NCI-H748 treated with DMSO at 0.1 percent for 48 hours (cell line): ENCODE results near the gene SERPINB5.

Experiments used
- DNase-seq: peaks from one replicate; lab custom pipeline; 2025; lab: John Stamatoyannopoulos, UW

Gene SERPINB5

GRCh38 chr18:63528863-63529492, 52.2 kb downstream of the SERPINB5 start:
- no peak for DNase-seq

GRCh38 chr18:63532471-63532870, 55.7 kb downstream of the SERPINB5 start:
- no peak for DNase-seq

- no peak for DNase-seq
These were observed 57.9 kb downstream of the SERPINB5 start for GRCh38 chr18:63534615-63535014.

DNA sequence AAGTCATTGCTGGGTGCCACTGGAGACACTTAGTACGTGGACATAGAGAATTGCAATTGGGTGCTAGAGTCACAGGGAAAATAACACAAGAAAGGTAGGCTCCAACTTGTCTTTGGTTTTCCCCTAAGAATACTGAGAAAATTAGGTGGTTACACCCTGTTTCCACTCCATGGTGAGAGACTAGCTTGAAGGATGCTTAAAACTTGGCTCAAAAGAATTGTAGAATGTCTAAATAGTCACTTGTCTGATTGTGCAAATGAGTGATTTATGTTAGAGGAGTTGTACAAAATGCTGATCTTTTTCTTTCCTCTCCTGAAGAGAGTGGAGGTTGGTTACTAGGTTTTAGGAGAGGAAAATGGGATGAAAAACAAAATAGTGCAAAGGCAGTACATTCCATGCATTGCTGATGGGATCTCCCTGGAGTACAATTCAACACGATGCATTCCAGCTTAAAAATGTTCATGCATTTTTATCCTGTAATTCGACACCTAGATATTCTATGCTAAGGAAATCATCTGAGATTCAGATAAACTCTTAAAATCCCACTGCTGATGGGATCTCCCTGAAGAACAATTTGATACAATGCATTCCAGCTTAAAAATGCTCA, 63.2 kb downstream of the SERPINB5 start:
- DNase-seq = no peak

GRCh38 chr18:63542069-63542468, 65.3 kb downstream of the SERPINB5 start, which contains the start of gene SERPINB12:
Gene SERPINB12 (plus strand): TSS chr18:63542369. CDS start chr18:63556160, 13,791 bp downstream.
- DNase-seq = no peak

DNA sequence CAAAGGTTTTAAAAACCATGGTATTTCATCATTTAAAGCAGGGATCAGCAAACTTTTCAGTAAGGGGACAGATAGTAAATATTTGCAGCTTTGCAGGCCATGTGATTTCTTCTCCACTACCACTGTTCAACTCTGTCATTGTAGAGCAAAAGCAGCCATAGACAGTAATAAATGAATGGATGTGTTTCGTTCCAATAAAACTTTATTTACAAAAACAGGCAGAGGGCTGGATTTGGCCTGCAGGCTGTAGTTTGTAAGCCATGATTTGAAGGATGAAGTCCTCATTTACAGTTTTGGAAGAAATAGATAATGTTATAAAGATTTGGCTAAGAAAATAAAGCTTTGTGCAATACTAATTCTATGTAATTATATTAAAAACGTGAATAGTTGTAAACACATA, 67.3 kb downstream of the SERPINB5 start:
- no peak for DNase-seq

GRCh38 chr18:63545000-63545399, 68.2 kb downstream of the SERPINB5 start:
- no peak for DNase-seq

DNA sequence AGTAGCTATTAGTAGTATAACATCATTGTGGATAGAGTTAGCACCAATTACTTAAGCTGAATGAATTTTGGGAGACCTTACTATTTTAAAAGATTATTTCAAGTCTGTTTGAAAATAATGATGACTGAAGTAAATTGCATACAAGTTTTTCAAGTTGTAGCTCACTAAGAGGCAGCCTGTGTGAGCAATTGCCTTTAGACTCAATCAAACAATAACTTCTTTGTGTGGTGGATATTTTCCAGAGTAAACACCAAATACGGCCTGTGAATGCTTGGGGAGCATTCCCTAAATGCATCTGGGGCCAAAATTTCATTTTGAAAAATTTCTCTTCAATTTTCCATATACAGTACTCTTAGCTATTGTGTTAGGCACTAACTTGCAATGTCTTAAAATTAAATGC, 73.3 kb downstream of the SERPINB5 start:
- no peak for DNase-seq

DNA sequence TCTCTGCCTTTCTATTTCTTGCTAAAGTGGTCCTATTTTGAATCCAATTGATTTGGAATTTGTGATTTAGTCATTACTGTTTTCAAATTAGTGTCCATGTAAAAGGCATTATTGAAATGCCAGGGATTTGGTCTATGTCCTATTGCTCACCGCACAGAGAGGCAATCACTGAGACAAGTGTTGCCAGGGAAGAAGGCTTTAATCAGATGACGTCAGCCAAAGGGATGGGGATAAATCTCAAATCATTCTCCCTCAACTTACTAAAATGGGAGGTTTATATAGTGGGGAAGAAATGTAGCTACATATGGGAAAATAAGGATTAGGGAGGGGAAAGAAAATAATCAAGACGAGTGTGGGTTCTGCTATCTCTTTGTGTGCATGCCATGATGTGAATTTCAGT, 75.0 kb downstream of the SERPINB5 start:
- no peak for DNase-seq

GRCh38 chr18:63552581-63552980, 75.8 kb downstream of the SERPINB5 start:
- no peak for DNase-seq

GRCh38 chr18:63553081-63553480, 76.3 kb downstream of the SERPINB5 start:
- DNase-seq = no peak
